Measurements from ENCODE around the gene DCLK1. TPM values are rescaled to one million over a fixed set of nuclear protein-coding genes. Genes with fewer than 3 reads are reported as not detected.

The DCLK1 gene
- total RNA-seq, 1 experiment from 2014 or later = not detected

DNA sequence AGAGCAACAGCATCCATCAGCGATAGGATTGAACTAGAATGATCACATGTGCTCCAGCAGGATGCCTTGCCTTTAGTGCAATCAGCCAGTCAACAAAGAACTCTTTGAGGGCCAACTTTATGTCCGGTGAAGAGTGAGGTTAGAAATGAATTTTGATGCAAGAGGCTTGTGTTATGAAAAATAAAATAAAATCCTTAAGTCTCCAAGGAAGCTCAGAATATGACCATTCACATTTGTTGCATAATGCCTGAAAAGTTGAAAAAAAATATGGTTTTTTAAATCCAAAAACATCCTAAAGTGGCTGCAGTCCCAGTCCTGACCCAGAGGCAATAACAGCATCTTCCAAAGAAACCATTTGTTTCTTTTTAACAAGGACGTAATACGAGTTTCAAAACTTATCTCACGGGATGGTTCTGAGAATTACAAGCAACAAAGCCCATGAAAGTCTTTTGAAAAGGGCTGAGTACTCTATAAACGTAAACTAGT lies 61.3 kb downstream of the DCLK1 start:
- CTCF ChIA-PET = no interaction called here
- no TSS peak for BruUV-seq (replicated peaks)

DNA sequence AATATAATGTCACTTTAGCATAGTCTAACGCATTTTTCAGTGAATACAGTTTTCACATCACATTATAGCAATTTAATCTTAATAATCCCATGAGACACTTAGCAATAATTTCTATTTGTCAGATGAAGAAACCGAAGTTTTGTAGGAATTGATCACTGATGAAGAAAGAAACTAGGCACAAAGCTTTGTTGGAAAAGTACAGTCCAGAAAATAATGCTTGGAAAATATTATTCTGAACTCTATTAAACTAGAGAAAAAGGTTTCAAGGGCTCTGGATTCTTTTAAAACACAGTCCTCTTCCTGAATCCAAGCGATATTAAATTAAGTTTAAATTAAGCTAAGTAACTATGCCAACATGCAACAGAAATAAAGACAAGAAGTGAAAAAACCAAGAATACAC lies 62.2 kb downstream of the DCLK1 start:
- CTCF ChIA-PET = no interaction called here
- Mint-ChIP-seq H3K27ac (ENCODE audit: unreplicated experiment) (no peak overlapping the region), H3K9me3 (ENCODE audit: unreplicated experiment) (no peaks in the 10 kb centered on the region), H3K4me1 (ENCODE audit: low read depth, unreplicated experiment) (no peaks in the 10 kb centered on the region), H3K27me3 (ENCODE audit: insufficient read depth, unreplicated experiment) (peaks cover 9% of the 10 kb centered on the region), H3K36me3 (ENCODE audit: insufficient read depth, unreplicated experiment) (no peaks in the 10 kb centered on the region), H3K4me3 (ENCODE audit: unreplicated experiment) (no peak overlapping the region)
- Histone ChIP-seq H3K9me3 (no peaks in the 10 kb centered on the region), H3K27me3 (replicated peaks; ENCODE audit: control insufficient read depth, insufficient read depth, low read length) (no peaks in the 10 kb centered on the region), H3K4me3 (ENCODE audit: low read depth, low read length) (no peak overlapping the region), H3K36me3 (ENCODE audit: control insufficient read depth, insufficient read depth, low read length) (no peaks in the 10 kb centered on the region), H3K4me1 (no peaks in the 10 kb centered on the region)
- DNase-seq = no peak
- TF ChIP-seq, protein P1, sequence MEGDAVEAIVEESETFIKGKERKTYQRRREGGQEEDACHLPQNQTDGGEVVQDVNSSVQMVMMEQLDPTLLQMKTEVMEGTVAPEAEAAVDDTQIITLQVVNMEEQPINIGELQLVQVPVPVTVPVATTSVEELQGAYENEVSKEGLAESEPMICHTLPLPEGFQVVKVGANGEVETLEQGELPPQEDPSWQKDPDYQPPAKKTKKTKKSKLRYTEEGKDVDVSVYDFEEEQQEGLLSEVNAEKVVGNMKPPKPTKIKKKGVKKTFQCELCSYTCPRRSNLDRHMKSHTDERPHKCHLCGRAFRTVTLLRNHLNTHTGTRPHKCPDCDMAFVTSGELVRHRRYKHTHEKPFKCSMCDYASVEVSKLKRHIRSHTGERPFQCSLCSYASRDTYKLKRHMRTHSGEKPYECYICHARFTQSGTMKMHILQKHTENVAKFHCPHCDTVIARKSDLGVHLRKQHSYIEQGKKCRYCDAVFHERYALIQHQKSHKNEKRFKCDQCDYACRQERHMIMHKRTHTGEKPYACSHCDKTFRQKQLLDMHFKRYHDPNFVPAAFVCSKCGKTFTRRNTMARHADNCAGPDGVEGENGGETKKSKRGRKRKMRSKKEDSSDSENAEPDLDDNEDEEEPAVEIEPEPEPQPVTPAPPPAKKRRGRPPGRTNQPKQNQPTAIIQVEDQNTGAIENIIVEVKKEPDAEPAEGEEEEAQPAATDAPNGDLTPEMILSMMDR (IDR thresholded peaks at IDR 0.05; ENCODE audit: insufficient read depth in 1 of 2, low read depth in 1 of 2, low read length in 1 of 2, severe bottlenecking in 1 of 2, unreplicated experiment in 1 of 2) = no peak
- intact Hi-C loops (cut with micrococcal nuclease; ENCODE audit: unreplicated experiment) = no loop called here
- POLR2A ChIA-PET = no interaction called here
- no TSS peak for BruUV-seq (replicated peaks)

More for the DNA sequence above, 61.3 kb downstream of the DCLK1 start:
- POLR2A ChIA-PET = no interaction called here
- Histone ChIP-seq H3K36me3 (ENCODE audit: control insufficient read depth, insufficient read depth, low read length) (no peaks in the 10 kb centered on the region), H3K9me3 (no peaks in the 10 kb centered on the region), H3K4me1 (no peaks in the 10 kb centered on the region), H3K4me3 (ENCODE audit: low read depth, low read length) (no peak overlapping the region), H3K27me3 (replicated peaks; ENCODE audit: control insufficient read depth, insufficient read depth, low read length) (no peaks in the 10 kb centered on the region)
- DNase-seq = no peak
- intact Hi-C loops (cut with micrococcal nuclease; ENCODE audit: unreplicated experiment) = no loop called here
- TF ChIP-seq, protein P1 (IDR thresholded peaks at IDR 0.05; ENCODE audit: insufficient read depth in 1 of 2, low read depth in 1 of 2, low read length in 1 of 2, severe bottlenecking in 1 of 2, unreplicated experiment in 1 of 2) = no peak
- H3K27ac Mint-ChIP-seq (ENCODE audit: unreplicated experiment) = no peak overlapping the region
- H3K36me3 Mint-ChIP-seq (ENCODE audit: insufficient read depth, unreplicated experiment) = no peaks in the 10 kb centered on the region
- H3K27me3 Mint-ChIP-seq (ENCODE audit: insufficient read depth, unreplicated experiment) = peaks cover 9% of the 10 kb centered on the region
- H3K4me3 Mint-ChIP-seq (ENCODE audit: unreplicated experiment) = no peak overlapping the region
- no peaks in the 10 kb centered on the region for H3K4me1 Mint-ChIP-seq (ENCODE audit: low read depth, unreplicated experiment)
- H3K9me3 Mint-ChIP-seq (ENCODE audit: unreplicated experiment) = no peaks in the 10 kb centered on the region

DNA sequence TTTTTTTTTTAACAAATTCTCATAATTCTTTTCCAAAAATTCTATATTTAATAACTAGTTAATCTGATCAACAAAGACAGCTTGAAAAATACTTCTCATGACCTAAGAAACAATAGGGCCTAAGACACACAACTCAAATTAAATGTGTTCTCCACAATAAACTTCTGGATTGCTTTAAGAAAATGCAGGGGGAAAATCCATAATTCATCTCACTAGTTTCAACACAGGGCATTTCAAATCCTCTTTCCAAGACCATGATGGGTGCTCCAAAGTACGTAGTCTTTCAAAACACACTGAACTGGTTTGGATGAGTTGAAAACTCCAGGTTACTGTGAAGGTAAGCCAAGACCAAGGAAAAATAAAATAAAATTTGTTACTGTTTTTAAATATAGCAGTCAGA lies 62.6 kb downstream of the DCLK1 start:
- Histone ChIP-seq H3K9me3 (no peaks in the 10 kb centered on the region), H3K36me3 (ENCODE audit: control insufficient read depth, insufficient read depth, low read length) (no peaks in the 10 kb centered on the region), H3K4me1 (no peaks in the 10 kb centered on the region), H3K27me3 (replicated peaks; ENCODE audit: control insufficient read depth, insufficient read depth, low read length) (no peaks in the 10 kb centered on the region), H3K4me3 (ENCODE audit: low read depth, low read length) (no peak overlapping the region)
- intact Hi-C loops (cut with micrococcal nuclease; ENCODE audit: unreplicated experiment) = no loop called here
- Mint-ChIP-seq H3K27me3 (ENCODE audit: insufficient read depth, unreplicated experiment) (peaks cover 9% of the 10 kb centered on the region), H3K36me3 (ENCODE audit: insufficient read depth, unreplicated experiment) (no peaks in the 10 kb centered on the region), H3K4me3 (ENCODE audit: unreplicated experiment) (no peak overlapping the region), H3K9me3 (ENCODE audit: unreplicated experiment) (no peaks in the 10 kb centered on the region), H3K27ac (ENCODE audit: unreplicated experiment) (no peak overlapping the region), H3K4me1 (ENCODE audit: low read depth, unreplicated experiment) (no peaks in the 10 kb centered on the region)
- no peak for DNase-seq
- ChIA-PET CTCF (no interaction called here), POLR2A (no interaction called here)
- TF ChIP-seq, protein P1 (IDR thresholded peaks at IDR 0.05; ENCODE audit: insufficient read depth in 1 of 2, low read depth in 1 of 2, low read length in 1 of 2, severe bottlenecking in 1 of 2, unreplicated experiment in 1 of 2) = no peak
- no TSS peak for BruUV-seq (replicated peaks)
